ENCODE results near the gene IRX4. TPM values are rescaled to one million over a fixed set of nuclear protein-coding genes. Genes with fewer than 3 reads are reported as not detected.
A peak's percentile ranks its signal among the peaks of the same experiment; 100 is the strongest.

Gene IRX4
- total RNA-seq, 1 donor from 2014 or later, result not detected

DNA sequence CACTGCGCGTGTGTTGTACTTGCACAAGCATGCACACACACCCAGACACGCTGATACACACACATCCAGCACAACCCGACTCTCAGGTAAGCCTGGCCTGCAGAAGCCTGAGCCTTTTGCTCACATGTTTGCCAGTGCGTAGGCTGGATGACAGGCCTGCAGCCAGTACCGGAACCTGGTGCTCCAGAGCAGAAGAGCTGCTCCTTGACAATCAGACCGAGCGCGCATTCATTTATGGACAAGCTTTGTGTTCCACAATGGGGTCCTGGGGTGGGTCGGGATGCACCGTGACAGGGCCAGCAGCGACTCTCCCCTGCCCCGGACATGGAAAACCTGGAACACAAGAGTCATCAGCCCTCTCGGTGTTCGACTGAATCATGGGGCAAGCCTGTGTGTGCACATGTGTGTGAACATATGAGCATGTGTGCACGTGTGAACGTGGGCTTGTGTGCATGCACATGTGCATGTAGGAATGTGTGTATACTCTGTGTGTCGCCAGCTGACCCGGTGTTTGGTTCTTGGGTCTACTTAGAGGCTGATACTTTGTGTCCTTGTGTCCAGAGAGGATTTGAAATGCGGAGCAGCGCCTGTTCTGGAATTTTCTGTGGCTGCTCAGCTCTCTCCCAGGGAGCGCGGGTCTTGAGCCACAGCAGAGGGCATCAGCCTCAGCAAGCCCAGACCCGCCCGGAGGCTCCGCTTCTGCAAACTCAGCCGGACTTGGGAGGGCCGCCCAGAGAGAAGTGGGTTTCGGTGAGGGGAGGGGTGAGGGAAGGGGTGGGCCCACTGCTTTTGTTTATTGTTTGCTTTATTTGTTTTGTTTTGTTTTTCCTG, 32.2 kb downstream of the IRX4 start:
- H3K36me3 Mint-ChIP-seq, result no peaks in the 10 kb centered on the region
- no peak overlapping the region for H3K27ac Mint-ChIP-seq
- peak overlapping the region; percentile 63 for H3K4me3 Mint-ChIP-seq
- peaks cover 80% of the 10 kb centered on the region for H3K27me3 Mint-ChIP-seq (ENCODE audit: low read depth)
- no peaks in the 10 kb centered on the region for H3K9me3 Mint-ChIP-seq
- TF ChIP-seq, protein P1, sequence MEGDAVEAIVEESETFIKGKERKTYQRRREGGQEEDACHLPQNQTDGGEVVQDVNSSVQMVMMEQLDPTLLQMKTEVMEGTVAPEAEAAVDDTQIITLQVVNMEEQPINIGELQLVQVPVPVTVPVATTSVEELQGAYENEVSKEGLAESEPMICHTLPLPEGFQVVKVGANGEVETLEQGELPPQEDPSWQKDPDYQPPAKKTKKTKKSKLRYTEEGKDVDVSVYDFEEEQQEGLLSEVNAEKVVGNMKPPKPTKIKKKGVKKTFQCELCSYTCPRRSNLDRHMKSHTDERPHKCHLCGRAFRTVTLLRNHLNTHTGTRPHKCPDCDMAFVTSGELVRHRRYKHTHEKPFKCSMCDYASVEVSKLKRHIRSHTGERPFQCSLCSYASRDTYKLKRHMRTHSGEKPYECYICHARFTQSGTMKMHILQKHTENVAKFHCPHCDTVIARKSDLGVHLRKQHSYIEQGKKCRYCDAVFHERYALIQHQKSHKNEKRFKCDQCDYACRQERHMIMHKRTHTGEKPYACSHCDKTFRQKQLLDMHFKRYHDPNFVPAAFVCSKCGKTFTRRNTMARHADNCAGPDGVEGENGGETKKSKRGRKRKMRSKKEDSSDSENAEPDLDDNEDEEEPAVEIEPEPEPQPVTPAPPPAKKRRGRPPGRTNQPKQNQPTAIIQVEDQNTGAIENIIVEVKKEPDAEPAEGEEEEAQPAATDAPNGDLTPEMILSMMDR (IDR thresholded peaks at IDR 0.05; ENCODE audit: unreplicated experiment), result no peak
- no peak for DNase-seq (ENCODE audit: low spot score in 2 of 2, unreplicated experiment in 2 of 2)
- peaks cover 11% of the 10 kb centered on the region for H3K4me1 Mint-ChIP-seq

DNA sequence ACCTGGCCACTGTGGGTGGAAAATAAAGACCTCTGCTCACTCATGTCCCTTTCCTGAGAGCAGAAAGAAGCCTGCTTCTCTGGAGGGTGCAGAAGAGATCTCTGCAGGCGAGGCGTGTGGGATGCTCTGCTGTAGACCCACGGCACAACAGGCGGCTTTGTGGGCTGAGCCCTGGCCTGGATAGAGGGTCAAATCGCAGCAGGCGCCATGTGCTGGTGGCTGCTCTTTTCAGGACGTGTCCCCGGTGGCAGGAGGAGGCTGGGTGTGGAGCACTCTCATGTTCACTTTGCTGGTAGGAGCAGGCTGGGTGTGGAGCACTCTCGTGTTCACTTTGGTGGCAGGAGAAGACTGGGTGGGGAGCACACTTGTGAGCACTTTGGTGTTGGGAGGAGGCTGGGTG, 35.1 kb downstream of the IRX4 start:
- Mint-ChIP-seq H3K9me3 (no peaks in the 10 kb centered on the region), H3K27ac (no peak overlapping the region), H3K36me3 (no peaks in the 10 kb centered on the region), H3K4me1 (peaks cover 11% of the 10 kb centered on the region), H3K4me3 (no peak overlapping the region), H3K27me3 (ENCODE audit: low read depth) (peaks cover 55% of the 10 kb centered on the region)
- DNase-seq (ENCODE audit: low spot score in 2 of 2, unreplicated experiment in 2 of 2), result no peak
- TF ChIP-seq, protein P1 (IDR thresholded peaks at IDR 0.05; ENCODE audit: unreplicated experiment), result no peak

DNA sequence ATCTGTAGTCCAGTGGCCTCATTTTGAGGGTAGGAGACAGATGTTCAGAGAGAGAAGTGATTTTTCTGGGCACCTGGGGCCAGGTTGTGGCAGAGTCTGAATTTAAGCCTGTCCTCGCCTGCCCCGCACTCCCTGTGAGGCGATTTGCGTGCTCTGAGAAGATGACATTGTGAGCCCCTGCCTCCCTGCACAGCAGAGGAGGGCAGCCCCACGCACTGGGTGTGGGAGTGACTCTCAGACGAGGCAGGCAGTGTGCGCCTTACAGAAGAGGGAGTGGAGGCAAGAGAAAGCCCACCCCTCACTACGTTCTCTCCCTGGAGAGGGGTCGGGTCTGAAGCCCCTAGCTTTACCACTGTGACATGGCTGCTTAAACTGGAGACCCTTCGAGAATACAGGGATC, 35.7 kb downstream of the IRX4 start:
- TF ChIP-seq, protein P1 (IDR thresholded peaks at IDR 0.05; ENCODE audit: unreplicated experiment), result no peak
- Mint-ChIP-seq H3K27ac (no peak overlapping the region), H3K4me1 (peaks cover 11% of the 10 kb centered on the region), H3K4me3 (no peak overlapping the region), H3K36me3 (no peaks in the 10 kb centered on the region), H3K27me3 (ENCODE audit: low read depth) (peaks cover 56% of the 10 kb centered on the region), H3K9me3 (no peaks in the 10 kb centered on the region)
- DNase-seq (ENCODE audit: low spot score in 2 of 2, unreplicated experiment in 2 of 2), result no peak

DNA sequence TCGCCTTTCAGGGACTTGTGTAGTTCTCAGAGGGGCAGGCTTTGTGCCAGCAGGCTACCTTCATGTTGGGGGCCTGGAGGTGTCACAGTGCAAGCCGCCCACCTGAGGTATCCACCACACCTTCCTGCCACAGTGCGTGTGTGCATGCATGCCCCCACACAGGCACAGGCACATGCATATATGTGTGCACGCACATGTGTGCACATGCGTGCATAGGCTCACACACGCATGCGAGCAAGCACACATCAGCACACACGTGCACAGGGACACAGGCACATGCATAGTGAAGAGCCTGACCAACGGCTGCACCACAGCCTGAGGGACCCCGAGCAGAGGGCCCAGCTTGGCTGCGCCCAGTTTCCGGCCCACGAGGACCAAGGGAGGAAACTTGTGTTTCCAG, 36.1 kb downstream of the IRX4 start:
- H3K36me3 Mint-ChIP-seq, result no peaks in the 10 kb centered on the region
- H3K9me3 Mint-ChIP-seq, result no peaks in the 10 kb centered on the region
- H3K4me3 Mint-ChIP-seq, result no peak overlapping the region
- no peak for DNase-seq (ENCODE audit: low spot score in 2 of 2, unreplicated experiment in 2 of 2)
- H3K27me3 Mint-ChIP-seq (ENCODE audit: low read depth), result peaks cover 52% of the 10 kb centered on the region
- H3K27ac Mint-ChIP-seq, result no peak overlapping the region
- TF ChIP-seq, protein P1 (IDR thresholded peaks at IDR 0.05; ENCODE audit: unreplicated experiment), result no peak
- H3K4me1 Mint-ChIP-seq, result peaks cover 8% of the 10 kb centered on the region

DNA sequence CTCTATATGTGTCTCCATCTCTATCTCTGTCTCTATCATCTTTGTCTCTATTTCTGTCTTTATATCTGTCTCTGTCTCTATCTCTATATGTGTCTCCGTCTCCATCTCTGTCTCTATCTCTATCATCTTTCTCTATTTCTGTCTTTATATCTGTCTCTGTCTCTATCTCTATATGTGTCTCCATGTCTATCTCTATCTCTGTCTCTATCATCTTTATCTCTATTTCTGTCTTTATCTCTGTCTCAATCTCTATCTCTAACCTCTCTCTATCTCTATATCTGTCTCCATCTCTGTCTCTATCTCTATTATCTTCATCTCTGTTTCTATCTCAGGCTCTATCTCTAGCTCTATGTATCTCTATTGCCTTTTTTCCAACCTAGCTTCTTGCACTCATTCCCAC, 37.0 kb downstream of the IRX4 start:
- H3K9me3 Mint-ChIP-seq, result no peaks in the 10 kb centered on the region
- TF ChIP-seq, protein P1 (IDR thresholded peaks at IDR 0.05; ENCODE audit: unreplicated experiment), result no peak
- H3K36me3 Mint-ChIP-seq, result no peaks in the 10 kb centered on the region
- no peak overlapping the region for H3K4me3 Mint-ChIP-seq
- H3K4me1 Mint-ChIP-seq, result peaks cover 2% of the 10 kb centered on the region
- peaks cover 46% of the 10 kb centered on the region for H3K27me3 Mint-ChIP-seq (ENCODE audit: low read depth)
- H3K27ac Mint-ChIP-seq, result no peak overlapping the region
- DNase-seq (ENCODE audit: low spot score in 2 of 2, unreplicated experiment in 2 of 2), result no peak

Measured in mesothelial cell of epicardium (in vitro differentiated cells).